MM.1S (cell line): ENCODE measurements around the gene CRTAC1.

ENCODE experiments used
- DNase-seq: peaks from one replicate; pipeline ENCODE4 v3.0.0-alpha.2; 2015
- H2AFZ ChIP-seq: fragments of 300-600 bp; sonication (generic); 2 replicates; pipeline ENCODE4 v1.6.0; 2016; ENCODE audit warnings: antibody characterized with exemption, low read length
- H3F3A ChIP-seq: fragments of 300-600 bp; sonication (generic); 2 replicates; pipeline ENCODE4 v1.6.1; 2016; ENCODE audit warnings: mild to moderate bottlenecking, antibody characterized with exemption, low read length, moderate library complexity, mixed read lengths; ENCODE audit not compliant: insufficient read depth
- H3K27ac ChIP-seq: fragments of 300-600 bp; sonication (generic); 2 replicates; pipeline ENCODE4 v1.5.1; 2016; ENCODE audit warnings: mild to moderate bottlenecking, low read length
- H3K27me3 ChIP-seq: fragments of 300-600 bp; sonication (generic); replicated peaks from 2 replicates; pipeline ENCODE4 v1.6.0; 2016; ENCODE audit warnings: low read length; ENCODE audit not compliant: insufficient read depth
- H3K36me3 ChIP-seq: fragments of 300-600 bp; sonication (generic); replicated peaks from 2 replicates; pipeline ENCODE4 v1.6.1; 2016; ENCODE audit warnings: mild to moderate bottlenecking, low read length, mixed read lengths; ENCODE audit not compliant: insufficient read depth
- H3K4me1 ChIP-seq: fragments of 300-600 bp; sonication (generic); 2 replicates; pipeline ENCODE4 v1.6.1; 2016; ENCODE audit warnings: low read length, mixed read lengths
- H3K4me2 ChIP-seq: fragments of 300-600 bp; sonication (generic); 2 replicates; pipeline ENCODE4 v1.6.0; 2016; ENCODE audit warnings: low read depth, low read length
- H3K4me3 ChIP-seq: fragments of 300-600 bp; sonication (generic); 2 replicates; pipeline ENCODE4 v1.5.1; 2016; ENCODE audit warnings: low read length, mixed read lengths
- H3K79me2 ChIP-seq: fragments of 300-600 bp; sonication (generic); 2 replicates; pipeline ENCODE4 v1.6.1; 2016; ENCODE audit warnings: mixed run types, low read length, mixed read lengths
- H3K9ac ChIP-seq: fragments of 300-600 bp; sonication (generic); 2 replicates; pipeline ENCODE4 v1.6.1; 2016; ENCODE audit warnings: low read length, mixed read lengths
- H3K9me2 ChIP-seq: fragments of 300-600 bp; sonication (generic); replicated peaks from 2 replicates; pipeline ENCODE4 v1.6.1; 2016; ENCODE audit warnings: mild to moderate bottlenecking, low read length, mixed read lengths; ENCODE audit not compliant: insufficient read depth
- H3K9me3 ChIP-seq: fragments of 300-600 bp; sonication (generic); replicated peaks from 2 replicates; pipeline ENCODE4 v1.6.1; 2016; ENCODE audit warnings: mild to moderate bottlenecking, low read length, mixed read lengths; ENCODE audit not compliant: insufficient read depth
- H4K20me1 ChIP-seq: fragments of 300-600 bp; sonication (generic); 2 replicates; pipeline ENCODE4 v1.6.1; 2016; ENCODE audit warnings: mild to moderate bottlenecking, low read length, moderate library complexity, mixed read lengths; ENCODE audit not compliant: insufficient read depth
- CTCF ChIP-seq: fragments of 300-600 bp; sonication (generic); IDR thresholded peaks from 2 replicates; pipeline ENCODE4 v1.5.1; 2016; ENCODE audit warnings: antibody characterized with exemption, low read length, mixed read lengths
- EZH2 ChIP-seq: fragments of 300-600 bp; sonication (generic); optimal IDR thresholded peaks from 2 replicates; pipeline ENCODE3; 2017; ENCODE audit warnings: low read depth, mild to moderate bottlenecking, antibody characterized with exemption, low read length, mixed read lengths
- EZH2phosphoT487 ChIP-seq: fragments of 300-600 bp; sonication (generic); IDR thresholded peaks from 2 replicates; pipeline ENCODE4 v1.6.1; 2018; ENCODE audit warnings: antibody characterized with exemption, low read length

The CRTAC1 gene

GRCh38 chr10:97816609-97817008 is 213.8 kb downstream of the CRTAC1 start:
- no peaks in the 10 kb centered on the region for H3K4me1 ChIP-seq
- TF ChIP-seq CTCF (no peak), EZH2phosphoT487 (no peak), EZH2 (no peak)
- H4K20me1 ChIP-seq = no peaks in the 10 kb centered on the region
- no peak overlapping the region for H2AFZ ChIP-seq
- no peak overlapping the region for H3K4me2 ChIP-seq
- H3K79me2 ChIP-seq = no peaks in the 10 kb centered on the region
- H3F3A ChIP-seq = no peaks in the 10 kb centered on the region
- peaks cover 6% of the 10 kb centered on the region; the same call in 1 of the 2 replicates for H3K27me3 ChIP-seq
- no peak for DNase-seq
- H3K9me3 ChIP-seq = no peaks in the 10 kb centered on the region
- H3K27ac ChIP-seq = no peak overlapping the region
- no peaks in the 10 kb centered on the region for H3K9me2 ChIP-seq
- no peak overlapping the region for H3K4me3 ChIP-seq
- no peaks in the 10 kb centered on the region for H3K36me3 ChIP-seq
- H3K9ac ChIP-seq = no peak overlapping the region
